Ramos (cell line): ENCODE data around the gene SMG9.

ENCODE experiments used
- in situ Hi-C: fragments of 300-500 bp; cut with MboI; formaldehyde crosslinking; loops from one replicate; pipeline ENCODE4 v1.14.3; 2022; ENCODE audit warnings: low sequenced_read_pairs; ENCODE audit not compliant: unreplicated experiment

Gene SMG9

DNA sequence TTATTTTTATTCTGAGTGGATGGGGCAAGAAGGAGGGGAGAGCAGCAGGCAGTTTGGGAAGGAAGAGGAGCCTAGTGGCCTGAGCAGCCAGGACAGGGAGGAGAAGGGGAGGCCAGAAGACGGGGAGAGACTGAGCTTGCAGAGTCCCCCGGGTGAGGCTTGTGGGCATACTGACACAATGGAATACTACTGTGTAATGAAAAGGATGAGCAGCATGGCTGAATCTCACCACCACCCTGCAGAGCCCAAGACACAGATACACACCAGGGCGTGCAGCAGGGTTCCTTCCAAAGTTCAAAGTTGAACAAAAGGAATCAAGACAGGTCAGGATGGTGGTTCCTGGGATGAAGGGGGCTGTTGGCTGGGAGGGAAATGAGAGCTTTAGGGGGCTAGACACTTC is 8.1 kb upstream of the SMG9 start:
- in situ Hi-C loops, result loop anchor here (25.0 kb wide), 2 partner anchors 999 to 1299 kb away; no protein-coding TSS in a partner anchor

DNA sequence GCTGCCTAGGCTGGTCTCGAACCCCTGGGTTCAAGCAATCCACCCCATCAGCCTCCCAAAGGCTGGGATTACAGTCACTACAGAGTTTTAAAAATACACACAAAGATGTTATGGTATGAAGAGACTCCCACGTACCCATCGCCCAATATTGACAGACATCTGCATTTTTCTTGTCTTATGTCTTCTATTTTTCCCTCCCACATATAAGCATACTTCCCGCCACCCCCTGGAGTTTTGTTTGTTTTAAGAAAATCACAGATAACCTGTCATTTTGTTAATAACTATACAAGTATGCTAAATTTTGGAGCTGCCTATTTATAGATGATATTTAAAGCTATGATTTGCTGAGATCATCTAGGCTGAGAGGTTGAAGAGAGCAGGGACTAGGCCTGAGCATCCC is 6.2 kb upstream of the SMG9 start:
- in situ Hi-C loops, result loop anchor here (25.0 kb wide), 2 partner anchors 1001 to 1301 kb away; no protein-coding TSS in a partner anchor

DNA sequence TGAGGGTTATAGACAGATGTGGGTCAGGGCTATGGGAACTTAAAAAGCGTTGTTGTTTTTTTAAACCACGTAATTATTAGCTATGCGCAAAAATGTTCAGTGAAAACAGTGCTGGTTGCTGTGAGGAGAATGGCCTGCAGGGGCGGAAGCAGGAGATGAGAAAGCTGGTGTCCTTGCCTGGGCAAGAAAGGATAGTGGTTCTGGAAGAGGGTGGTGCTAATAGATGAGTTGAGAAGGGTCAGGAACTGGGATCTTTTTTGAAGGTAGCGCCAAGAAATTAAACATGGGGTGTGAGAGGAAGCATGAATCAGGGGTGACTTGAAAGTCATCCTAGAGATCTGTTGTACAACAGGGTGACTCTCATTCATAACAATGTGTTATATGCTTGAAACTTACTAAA is 4.8 kb upstream of the SMG9 start:
- in situ Hi-C loops, result loop anchor here (25.0 kb wide), 2 partner anchors 1003 to 1303 kb away; no protein-coding TSS in a partner anchor

DNA sequence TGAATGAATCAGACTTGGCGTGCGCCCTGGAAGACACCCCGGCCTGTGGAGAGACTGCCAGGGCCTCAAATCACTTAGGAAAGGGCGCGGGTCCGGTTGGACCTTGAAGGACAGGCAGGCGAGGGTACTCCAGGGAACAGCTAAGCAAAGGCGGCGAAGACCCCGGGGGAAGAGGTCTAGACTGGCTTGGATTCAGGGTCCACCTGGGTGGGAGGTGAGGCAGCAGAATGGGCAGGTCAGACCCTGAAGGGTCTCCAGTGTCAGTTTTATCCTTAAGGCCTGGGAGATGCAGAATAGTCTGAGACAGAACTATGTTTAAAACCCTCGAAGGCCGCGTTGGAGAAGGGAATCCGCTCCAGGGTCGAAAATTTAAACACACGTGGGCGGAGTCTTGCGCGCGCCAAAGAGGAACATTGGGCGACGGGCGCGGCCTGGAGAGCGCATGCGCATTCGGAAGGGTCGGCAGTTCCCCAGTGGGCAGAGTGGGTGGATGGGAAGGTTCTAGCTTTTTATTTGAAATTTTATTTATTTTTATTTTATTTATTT is 567 bp upstream of the SMG9 start:
- in situ Hi-C loops, result loop anchor here (25.0 kb wide), 2 partner anchors 1007 to 1307 kb away; no protein-coding TSS in a partner anchor

- in situ Hi-C loops, result loop anchor here (25.0 kb wide), 2 partner anchors 1008 to 1308 kb away; no protein-coding TSS in a partner anchor
These were observed 584 bp downstream of the SMG9 start for GRCh38 chr19:43754253-43754502.

GRCh38 chr19:43752287-43752875 is 2.4 kb downstream of the SMG9 start:
- in situ Hi-C loops, result loop anchor here (25.0 kb wide), 2 partner anchors 1010 to 1310 kb away; no protein-coding TSS in a partner anchor

DNA sequence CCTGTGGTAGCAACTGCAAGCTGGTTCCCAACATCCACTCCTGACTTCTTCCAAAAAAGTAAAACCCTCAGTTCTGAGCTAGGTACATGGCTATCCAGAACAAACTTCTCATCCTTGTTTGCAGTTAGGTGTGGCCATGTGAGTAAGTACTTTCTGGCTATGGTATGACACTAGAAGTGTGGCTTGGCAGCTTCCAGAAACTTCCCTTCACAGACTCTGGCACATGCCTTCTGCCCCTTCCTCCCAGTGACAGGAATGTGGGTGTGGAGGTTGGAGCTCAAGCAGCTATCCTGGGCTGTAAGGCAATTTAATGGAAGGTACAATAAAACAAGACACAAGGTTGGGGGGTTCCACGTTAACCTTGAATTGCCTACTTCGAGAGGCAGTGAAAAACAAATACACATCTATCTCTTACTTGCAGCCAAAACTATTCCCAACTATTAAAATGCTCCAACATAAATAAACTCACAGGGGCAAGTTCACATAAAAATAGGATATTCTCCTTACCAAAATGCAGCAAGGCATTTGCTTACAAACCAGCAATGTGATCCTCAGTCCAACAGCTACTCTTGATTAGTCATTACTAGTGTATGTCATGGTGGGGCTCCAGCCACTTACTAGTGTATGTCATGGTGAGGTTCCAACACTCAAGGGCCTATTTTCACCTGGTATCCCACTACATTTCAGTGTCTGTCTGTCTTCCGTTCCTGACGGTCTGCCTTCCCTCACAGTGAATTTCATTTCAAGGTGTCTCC is 3.1 kb downstream of the SMG9 start:
- in situ Hi-C loops, result loop anchor here (25.0 kb wide), 2 partner anchors 1011 to 1311 kb away; no protein-coding TSS in a partner anchor

- in situ Hi-C loops, result loop anchor here (5.0 to 25.0 kb wide), 3 partner anchors 37 to 1312 kb away; no protein-coding TSS in a partner anchor
These were observed 4.9 kb downstream of the SMG9 start for GRCh38 chr19:43749898-43750297.

- in situ Hi-C loops, result loop anchor here (5.0 kb wide), 1 partner anchor 38 kb away; no protein-coding TSS in a partner anchor
These were observed 5.6 kb downstream of the SMG9 start for GRCh38 chr19:43749152-43749551.

DNA sequence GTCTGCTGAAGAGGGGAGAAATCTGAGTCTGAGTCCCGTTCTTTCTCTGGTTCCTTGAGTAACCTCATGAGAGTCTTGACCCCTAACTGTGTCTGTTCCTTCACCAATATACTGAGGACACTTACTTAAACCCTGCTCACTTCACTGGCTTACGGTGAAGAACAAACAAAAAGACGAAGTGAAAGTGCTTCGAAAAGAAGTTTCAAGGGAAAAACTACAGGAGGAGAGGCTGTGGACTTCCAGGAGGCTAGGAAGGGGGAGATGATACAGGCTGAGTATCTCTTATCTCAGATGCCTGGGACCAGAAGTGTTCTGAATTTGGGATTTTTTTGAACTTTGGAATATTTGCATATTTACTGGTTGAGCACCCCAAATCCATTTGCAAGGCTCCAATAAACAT is 6.1 kb downstream of the SMG9 start:
- in situ Hi-C loops, result loop anchor here (5.0 kb wide), 1 partner anchor 39 kb away; no protein-coding TSS in a partner anchor

GRCh38 chr19:43748205-43748594 is 6.6 kb downstream of the SMG9 start:
- in situ Hi-C loops, result loop anchor here (5.0 kb wide), 1 partner anchor 39 kb away; no protein-coding TSS in a partner anchor

DNA sequence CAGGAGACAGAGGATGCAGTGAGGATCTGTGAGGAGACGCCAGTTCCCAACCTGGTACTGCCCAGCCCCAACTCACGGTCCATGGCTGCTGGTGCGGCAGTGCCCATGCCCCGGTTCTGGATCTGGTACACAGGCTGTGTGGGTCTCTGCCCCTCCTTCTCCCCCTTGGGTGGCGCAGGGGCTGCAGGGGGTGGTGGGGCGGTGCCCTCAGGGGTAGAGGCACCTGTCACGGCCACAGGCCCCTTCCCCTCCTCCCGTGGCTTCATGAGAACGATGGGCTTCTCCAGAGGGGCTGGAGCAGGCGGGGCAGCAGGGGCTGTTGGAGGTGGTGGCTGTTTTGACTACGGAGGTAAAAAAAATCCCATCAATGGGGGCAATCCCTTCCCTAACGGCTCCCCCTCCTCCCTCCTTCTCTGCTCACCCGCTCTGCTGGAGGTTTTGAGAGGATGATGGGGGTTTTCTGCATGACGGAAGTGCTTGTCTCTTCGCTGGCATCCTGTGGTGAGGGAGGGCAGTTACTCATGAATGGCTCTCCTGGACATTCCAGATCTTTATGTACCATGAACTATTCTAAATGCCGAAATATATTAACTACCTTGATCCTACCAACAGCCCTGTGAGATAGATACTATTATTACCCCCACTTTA is 7.1 kb downstream of the SMG9 start:
- in situ Hi-C loops, result loop anchor here (5.0 kb wide), 1 partner anchor 40 kb away; no protein-coding TSS in a partner anchor

DNA sequence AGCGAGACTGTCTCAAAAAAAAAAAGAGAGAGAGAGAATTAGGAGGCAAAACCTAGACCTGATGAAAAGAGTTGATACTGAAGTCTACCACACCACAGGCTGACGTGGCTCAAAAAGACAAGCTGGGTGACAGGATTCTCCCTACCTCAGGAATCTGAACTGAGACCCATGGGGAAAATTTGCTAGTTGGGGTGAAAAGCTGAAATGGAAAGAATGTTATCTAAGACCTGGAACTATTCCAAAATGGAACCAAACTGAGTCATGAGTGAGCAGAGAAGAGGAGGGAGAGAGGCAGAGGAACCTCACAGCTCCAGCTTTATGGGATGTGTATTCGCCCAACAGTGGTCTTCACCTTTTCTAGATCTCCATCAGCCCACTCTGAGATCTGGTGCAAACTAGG is 11.7 kb downstream of the SMG9 start:
- in situ Hi-C loops, result no loop called here

DNA sequence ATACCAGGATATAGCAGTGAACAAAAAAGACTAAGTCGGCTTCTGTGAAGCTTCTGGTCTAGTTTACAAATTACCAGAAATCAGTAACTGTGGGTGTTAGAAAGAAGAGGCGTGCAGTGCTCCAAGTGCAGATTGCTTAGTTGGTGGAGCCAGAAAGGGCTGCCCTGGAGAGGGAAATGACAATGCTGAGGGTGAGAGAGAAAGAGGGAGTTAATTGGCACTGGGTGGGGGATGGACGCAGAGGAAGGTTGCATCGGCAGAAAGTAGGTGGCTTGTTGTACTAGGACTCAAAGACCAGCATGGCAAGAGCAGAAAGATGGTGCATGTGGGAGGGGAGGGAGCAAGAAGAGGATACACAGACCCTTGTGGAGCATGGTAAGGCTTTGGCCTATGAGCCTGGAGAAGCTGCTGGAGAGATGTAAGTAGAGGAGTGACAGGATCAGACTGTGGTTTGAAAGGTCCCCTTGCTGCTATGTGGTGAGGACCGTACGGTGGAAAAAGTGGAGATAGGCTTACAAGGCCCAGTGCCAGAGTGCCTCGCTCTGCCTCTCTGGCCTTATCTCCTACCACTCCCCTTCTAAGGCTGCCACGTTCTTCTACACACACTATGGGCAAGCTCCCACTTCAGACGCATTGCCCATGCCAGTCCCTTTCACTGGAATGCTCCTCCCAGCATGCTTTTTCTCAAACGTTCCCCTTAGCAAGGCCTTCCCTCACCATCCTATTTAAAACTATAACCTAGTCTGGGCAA is 13.5 kb downstream of the SMG9 start:
- in situ Hi-C loops, result no loop called here

DNA sequence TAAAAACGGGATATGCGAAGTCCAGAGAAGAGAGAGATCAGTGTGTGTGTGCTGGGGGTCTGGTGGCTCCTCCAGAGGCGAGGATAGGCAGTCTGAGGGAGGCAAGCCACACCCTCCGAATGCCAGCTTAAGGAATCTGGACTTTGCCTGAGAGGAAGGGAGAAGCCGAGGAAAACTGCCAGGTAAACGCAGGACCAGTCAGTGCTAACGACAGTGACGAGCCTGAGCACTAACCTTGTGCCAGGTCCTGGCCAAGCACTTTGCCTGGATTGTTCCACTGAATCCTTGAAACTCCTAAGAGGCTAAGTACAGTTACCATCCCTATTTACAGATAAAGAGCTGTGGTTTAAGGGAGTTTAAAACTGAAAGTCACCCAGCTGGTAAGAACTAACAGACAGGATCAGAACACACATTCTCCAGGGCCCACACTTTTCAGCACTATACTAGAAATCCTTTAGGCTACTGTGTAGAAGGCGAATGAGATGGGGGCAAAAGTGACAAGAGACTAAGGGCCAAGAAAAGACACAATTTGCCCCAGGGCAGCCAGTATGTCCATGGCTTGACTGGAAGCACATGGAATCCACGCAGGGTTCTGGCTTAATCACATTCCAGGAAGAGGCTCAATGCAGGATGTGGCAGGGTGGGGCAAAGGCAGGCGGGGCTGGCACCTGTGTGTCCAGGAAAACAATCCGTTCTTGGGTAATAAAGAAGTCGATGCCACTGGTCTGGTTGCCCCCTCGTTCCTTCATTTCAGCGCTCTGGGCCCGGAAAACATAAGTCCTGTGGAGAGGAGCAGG is 15.1 kb downstream of the SMG9 start:
- in situ Hi-C loops, result no loop called here

- in situ Hi-C loops, result no loop called here
These were observed 16.0 kb downstream of the SMG9 start for GRCh38 chr19:43738780-43739211.

DNA sequence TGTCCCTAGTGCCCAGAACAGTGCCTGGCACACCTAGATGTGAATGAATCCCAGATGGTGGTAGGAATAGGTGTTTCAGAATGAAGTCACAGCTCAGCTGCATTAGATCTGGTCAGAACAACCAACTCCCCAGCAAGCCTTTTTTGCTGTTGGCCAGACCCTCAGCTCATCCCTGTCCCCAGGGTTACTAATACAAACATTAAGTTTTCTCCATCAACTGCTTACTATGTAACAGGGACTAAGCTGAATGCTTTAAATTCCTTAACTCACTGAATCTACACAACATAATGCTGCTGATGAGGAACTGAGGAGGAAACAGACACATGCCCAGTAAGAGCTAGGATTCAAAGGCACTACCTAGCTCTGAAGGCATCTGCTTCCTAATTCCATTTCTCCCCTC is 18.8 kb downstream of the SMG9 start:
- in situ Hi-C loops, result no loop called here

DNA sequence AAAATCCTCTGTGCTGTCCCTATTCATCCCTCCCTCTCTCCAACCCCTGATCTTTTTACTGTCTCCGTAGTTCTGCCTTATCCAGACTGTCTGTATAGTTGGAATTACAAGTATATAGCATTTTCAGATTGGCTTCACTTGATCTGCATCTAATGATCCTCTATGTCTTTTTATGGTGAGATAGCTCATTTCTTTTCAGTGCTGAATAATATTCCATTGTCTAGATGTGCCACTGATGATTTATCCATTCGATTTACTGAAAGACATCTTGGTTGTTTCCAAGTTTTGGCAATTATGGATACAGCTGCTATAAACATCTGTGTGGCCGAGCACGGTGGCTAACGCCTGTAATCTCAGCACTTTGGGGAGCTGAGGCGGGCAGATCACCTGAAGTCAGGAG is 19.7 kb downstream of the SMG9 start:
- in situ Hi-C loops, result no loop called here

GRCh38 chr19:43731846-43732245 is 22.9 kb downstream of the SMG9 start:
- in situ Hi-C loops, result no loop called here
